H1 (cell line): Measurements from ENCODE around the gene CCDC9B. TPM values are rescaled to one million over a fixed set of nuclear protein-coding genes. Genes with fewer than 3 reads are reported as not detected.

Experiments
- CTCF ChIA-PET: fragments of 300-600 bp; sonication (Branson Sonifier 250); formaldehyde crosslinking; loops from one replicate; lab custom pipeline; 2021; ENCODE audit not compliant: partially characterized antibody; lab: Charles Lee
- POLR2A ChIA-PET: fragments of 300-600 bp; sonication (Branson Sonifier 250); formaldehyde crosslinking; loops from one replicate; lab custom pipeline; 2021; ENCODE audit warnings: inconsistent platforms; ENCODE audit not compliant: partially characterized antibody; lab: Charles Lee
- DNase-seq, 2 experiments: peaks; one replicate each; pipeline versions ENCODE4 v3.0.0 to v3.0.0-alpha.2; 2010 to 2022; ENCODE audit warnings: low spot score in 2 of 2, low read depth in 1 of 2, mixed read lengths in 1 of 2
- FAIRE-seq: peaks from 2 replicates; lab custom pipeline; 2011; peaks lifted over from hg19 to GRCh38; lab: Jason Lieb, UNC
- H2AFZ ChIP-seq: 2 replicates; pipeline ENCODE4 v1.8.1; 2012; ENCODE audit warnings: low read length, inconsistent platforms
- H2AK5ac ChIP-seq: 2 replicates; pipeline ENCODE4 v1.6.1; 2013; ENCODE audit warnings: low read depth, low read length
- H2BK120ac ChIP-seq: replicated peaks from 2 replicates; pipeline ENCODE3; 2013; ENCODE audit warnings: low read depth, low read length, inconsistent platforms
- H2BK12ac ChIP-seq: 2 replicates; pipeline ENCODE4 v1.6.1; 2013; ENCODE audit warnings: low read depth, low read length
- H2BK15ac ChIP-seq: 2 replicates; pipeline ENCODE4 v1.6.1; 2013; ENCODE audit warnings: low read length
- H2BK20ac ChIP-seq: 2 replicates; pipeline ENCODE4 v1.6.1; 2013; ENCODE audit warnings: low read length
- H2BK5ac ChIP-seq: 2 replicates; pipeline ENCODE4 v1.6.1; 2013; ENCODE audit warnings: low read depth, low read length
- H3K14ac ChIP-seq: 2 replicates; pipeline ENCODE4 v1.6.1; 2013; ENCODE audit warnings: inconsistent platforms; ENCODE audit not compliant: insufficient read length
- H3K18ac ChIP-seq: 2 replicates; pipeline ENCODE4 v1.6.1; 2013; ENCODE audit warnings: low read length; ENCODE audit errors: extremely low read depth
- H3K23ac ChIP-seq: 2 replicates; pipeline ENCODE4 v1.6.1; 2013; ENCODE audit warnings: inconsistent platforms; ENCODE audit not compliant: insufficient read length
- H3K23me2 ChIP-seq: 2 replicates; pipeline ENCODE4 v1.6.1; 2013; ENCODE audit warnings: low read depth, low read length
- H3K27ac ChIP-seq: 2 replicates; pipeline ENCODE4 v1.6.1; 2011; ENCODE audit warnings: low read depth, low read length, inconsistent platforms
- H3K27me3 ChIP-seq, 4 experiments: replicated peaks in 1 of 4; 1 replicate in 1 of 4; 2 replicates in 3 of 4; pipeline versions ENCODE4 v1.6.1 to v1.8.1; 2011 to 2013; ENCODE audit warnings: low read length in 3 of 4, mild to moderate bottlenecking in 3 of 4, inconsistent platforms in 2 of 4, mixed read lengths in 2 of 4, moderate library complexity in 1 of 4; ENCODE audit not compliant: control insufficient read depth in 3 of 4, insufficient read depth in 3 of 4; ENCODE audit errors: extremely low read depth in 1 of 4
- H3K36me3 ChIP-seq, 4 experiments: 2 replicates each; pipeline versions ENCODE4 v1.6.1 to v1.8.1; 2011 to 2013; ENCODE audit warnings: mild to moderate bottlenecking in 4 of 4, low read length in 3 of 4, moderate library complexity in 2 of 4, control low read depth in 1 of 4, inconsistent platforms in 1 of 4; ENCODE audit not compliant: insufficient read depth in 4 of 4, control insufficient read depth in 2 of 4
- H3K4ac ChIP-seq: replicated peaks from 2 replicates; pipeline ENCODE3; 2013; ENCODE audit warnings: low read length, low read depth, mixed read lengths, inconsistent platforms; ENCODE audit not compliant: insufficient read length
- H3K4me1 ChIP-seq, 4 experiments: replicated peaks in 1 of 4; 1 replicate in 1 of 4; 2 replicates in 3 of 4; pipeline versions ENCODE4 v1.6.1 to v1.8.1; 2011 to 2013; ENCODE audit warnings: low read length in 3 of 4, inconsistent platforms in 2 of 4, mixed read lengths in 1 of 4; ENCODE audit not compliant: insufficient read depth in 4 of 4, control insufficient read depth in 3 of 4
- H3K4me2 ChIP-seq, 2 experiments: 2 replicates each; pipeline versions ENCODE4 v1.6.1 to v1.8.1; 2011 to 2013; ENCODE audit warnings: low read depth in 2 of 2, low read length in 2 of 2, control low read depth in 1 of 2, inconsistent platforms in 1 of 2, mild to moderate bottlenecking in 1 of 2; ENCODE audit not compliant: insufficient read depth in 1 of 2
- H3K4me3 ChIP-seq, 4 experiments: fragments of 200-600, 300-600 bp in 1 of 4; sonication (generic), shearing (Covaris generic), sonication (Bioruptor Twin) in 1 of 4; 2 replicates each; pipeline versions ENCODE4 v1.5.1 to v1.8.1; 2011 to 2016; ENCODE audit warnings: low read length in 4 of 4, low read depth in 3 of 4, control low read depth in 2 of 4, inconsistent platforms in 2 of 4, mild to moderate bottlenecking in 2 of 4, mixed read lengths in 1 of 4, moderate library complexity in 1 of 4; ENCODE audit not compliant: insufficient read depth in 2 of 4; ENCODE audit errors: extremely low read depth in 1 of 4
- H3K56ac ChIP-seq: replicated peaks from 2 replicates; pipeline ENCODE3; 2013; ENCODE audit warnings: low read depth, mild to moderate bottlenecking, mixed read lengths, low read length, inconsistent platforms; ENCODE audit not compliant: insufficient read length
- H3K79me1 ChIP-seq: 2 replicates; pipeline ENCODE4 v1.6.1; 2013; ENCODE audit warnings: low read depth, low read length, control low read depth
- H3K79me2 ChIP-seq, 2 experiments: 2 replicates each; pipeline versions ENCODE4 v1.6.1 to v1.8.1; 2012 to 2013; ENCODE audit warnings: low read length in 2 of 2, mild to moderate bottlenecking in 2 of 2, inconsistent platforms in 1 of 2; ENCODE audit not compliant: insufficient read depth in 2 of 2, control insufficient read depth in 1 of 2
- H3K9ac ChIP-seq, 4 experiments: replicated peaks in 1 of 4; 1 replicate in 1 of 4; 2 replicates in 3 of 4; pipeline versions ENCODE4 v1.6.1 to v1.8.1; 2011 to 2013; ENCODE audit warnings: low read depth in 3 of 4, low read length in 3 of 4, control low read depth in 2 of 4, mild to moderate bottlenecking in 2 of 4, moderate library complexity in 2 of 4, inconsistent platforms in 1 of 4; ENCODE audit errors: extremely low read depth in 1 of 4
- H3K9me3 ChIP-seq, 2 experiments: 2 replicates each; pipeline versions ENCODE4 v1.6.1 to v1.8.1; 2012 to 2013; ENCODE audit warnings: mild to moderate bottlenecking in 2 of 2, moderate library complexity in 2 of 2, control low read depth in 1 of 2, inconsistent platforms in 1 of 2, low read depth in 1 of 2, low read length in 1 of 2, mixed read lengths in 1 of 2; ENCODE audit not compliant: insufficient read depth in 2 of 2
- H4K20me1 ChIP-seq, 2 experiments: replicated peaks in 1 of 2; 2 replicates each; pipeline versions ENCODE3 to v1.8.1; 2011 to 2013; ENCODE audit warnings: inconsistent platforms in 2 of 2, low read length in 2 of 2, mild to moderate bottlenecking in 1 of 2; ENCODE audit not compliant: insufficient read depth in 2 of 2, control insufficient read depth in 1 of 2
- H4K5ac ChIP-seq: 2 replicates; pipeline ENCODE4 v1.6.1; 2013; ENCODE audit warnings: low read length, low read depth, mixed read lengths, inconsistent platforms; ENCODE audit not compliant: insufficient read length
- H4K8ac ChIP-seq: 2 replicates; pipeline ENCODE4 v1.8.0; 2013; ENCODE audit warnings: mild to moderate bottlenecking, moderate library complexity, low read length, inconsistent platforms; ENCODE audit not compliant: insufficient read depth; ENCODE audit errors: extremely low read depth
- H4K91ac ChIP-seq: replicated peaks from 2 replicates; pipeline ENCODE3; 2013; ENCODE audit warnings: low read length, mixed read lengths, inconsistent platforms; ENCODE audit not compliant: insufficient read length
- CEBPB ChIP-seq: IDR thresholded peaks from 2 replicates; pipeline ENCODE4 v1.6.1; 2012; ENCODE audit warnings: low read depth, low read length
- MAFK ChIP-seq: IDR thresholded peaks from 2 replicates; pipeline ENCODE4 v1.6.1; 2012; ENCODE audit warnings: low read depth, mild to moderate bottlenecking, improper control_type of control experiment, low read length
- SP2 ChIP-seq: IDR thresholded peaks from 2 replicates; pipeline ENCODE4 v1.6.1; 2012; ENCODE audit warnings: mild to moderate bottlenecking, low read length, inconsistent platforms
- TBP ChIP-seq: IDR thresholded peaks from 2 replicates; pipeline ENCODE4 v1.6.1; 2011; ENCODE audit warnings: low read depth, low read length, improper control_type of control experiment
- TEAD4 ChIP-seq: IDR thresholded peaks from 2 replicates; pipeline ENCODE4 v1.6.1; 2012; ENCODE audit warnings: low read depth, low read length, inconsistent platforms, mixed read lengths
- YY1 ChIP-seq: IDR thresholded peaks from 2 replicates; pipeline ENCODE4 v1.6.1; 2011; ENCODE audit warnings: low read depth, mild to moderate bottlenecking, low read length
- WGBS, 2 experiments: shearing (Covaris generic) in 1 of 2; methylation state at CpG; one replicate each; pipeline versions ENCODE4 v1.1.6 to v1.1.7; 2013 to 2015; ENCODE audit warnings: low lambda C conversion rate in 2 of 2, mixed read lengths in 2 of 2, inconsistent platforms in 1 of 2, low coverage in 1 of 2, missing lambda C conversion rate in 1 of 2; ENCODE audit not compliant: insufficient replicate concordance in 2 of 2, insufficient coverage in 1 of 2, insufficient read length in 1 of 2; ENCODE audit errors: extremely low coverage in 1 of 2, missing lambda C conversion rate in 1 of 2; 5-methylcytosine and 5-hydroxymethylcytosine counted together
- polyA plus RNA-seq, 7 experiments: library from polyadenylated mRNA; depleted of rRNA in 3 of 7; stranded (reverse) in 5 of 7; unstranded in 2 of 7; fragments of >200 nt in 5 of 7; fragments of 200-250 nt in 2 of 7; gene quantifications; 1 replicate in 5 of 7; 2 replicates in 1 of 7; 4 replicates in 1 of 7; pipeline versions ENCODE4 v1.2.1 to v1.2.3, GENCODE V29; 2011 to 2013; ENCODE audit warnings: missing spikeins in 2 of 7, mixed read lengths in 2 of 7
- total RNA-seq: library from RNA; stranded (reverse); fragmentation: NEBNext Ultra II Directional; extraction: Animal tissue kit (Norgen Biotek cat#: 25700); gene quantifications from 2 replicates; pipeline ENCODE4 v1.2.1, GENCODE V29; 2021
- TF ChIP-seq, protein P1 (sequence below), 3 experiments: IDR thresholded peaks; 1 replicate in 2 of 3; 2 replicates in 1 of 3; pipeline versions ENCODE4 v1.5.1 to v1.6.1; 2011; ENCODE audit warnings: low read length in 3 of 3, mild to moderate bottlenecking in 3 of 3, inconsistent platforms in 2 of 3, low read depth in 1 of 3, moderate library complexity in 1 of 3; ENCODE audit not compliant: insufficient read depth in 1 of 3; ENCODE audit errors: control extremely low read depth in 1 of 3

The CCDC9B gene
- total and polyA plus RNA-seq, 2 of the 8 experiments (the other 6 are each of a cell fraction or from before 2014, with no cell fraction given): 0.45 to 0.78 TPM

DNA sequence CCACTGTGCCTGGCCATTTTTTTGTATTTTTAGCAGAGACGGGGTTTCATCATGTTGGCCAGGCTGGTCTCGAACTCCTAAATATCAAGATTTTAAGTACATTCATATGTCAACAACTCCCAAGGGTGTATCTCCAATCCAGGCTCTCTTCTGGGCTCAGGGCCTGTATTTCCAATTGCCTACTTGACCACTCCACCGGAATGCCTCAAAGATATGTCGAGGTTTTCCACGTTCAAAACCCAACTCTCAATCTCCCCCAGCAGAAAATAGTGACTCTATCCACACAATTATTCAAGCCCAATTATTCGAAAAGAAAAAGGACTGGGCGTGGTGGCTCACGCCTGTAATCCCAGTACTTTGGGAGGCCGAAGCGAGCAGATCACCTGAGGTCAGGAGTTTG is 39.9 kb upstream of the CCDC9B start:
- Histone ChIP-seq H2BK5ac (no peak overlapping the region), H3K36me3 (peaks cover 0 to 7% (median under 1%) of the 10 kb centered on the region in 4 experiments; a peak in 2 of 8 replicates), H3K4me1 (peaks cover 2 to 8% (median 4%) of the 10 kb centered on the region in 4 experiments; a peak in 4 of 7 replicates), H3K9ac (no peak overlapping the region), H3K23me2 (peaks cover 6% of the 10 kb centered on the region; the same call in 1 of the 2 replicates), H3K56ac (no peak overlapping the region), H2BK15ac (no peak overlapping the region), H4K8ac (no peak overlapping the region), H2AFZ (no peak overlapping the region), H3K4ac (no peak overlapping the region), H3K79me2 (peaks cover 0 to 23% of the 10 kb centered on the region in 2 experiments; a peak in 2 of 4 replicates), H3K27ac (no peak overlapping the region), H3K18ac (no peak overlapping the region), H3K9me3 (no peaks in the 10 kb centered on the region), H2BK20ac (no peak overlapping the region), H2BK120ac (no peak overlapping the region), H3K4me3 (no peak overlapping the region), H4K20me1 (peaks cover 0 to 2% of the 10 kb centered on the region in 2 experiments), H4K5ac (no peak overlapping the region), H2BK12ac (no peak overlapping the region), H3K79me1 (peaks cover 10% of the 10 kb centered on the region), H4K91ac (no peak overlapping the region), H2AK5ac (no peak overlapping the region), H3K4me2 (no peak overlapping the region), H3K23ac (no peak overlapping the region), H3K27me3 (no peaks in the 10 kb centered on the region), H3K14ac (no peak overlapping the region)
- no peak for TF ChIP-seq TEAD4
- TF ChIP-seq MAFK: no peak
- no peak for TF ChIP-seq CEBPB
- no peak for TF ChIP-seq YY1
- TF ChIP-seq, protein P1, sequence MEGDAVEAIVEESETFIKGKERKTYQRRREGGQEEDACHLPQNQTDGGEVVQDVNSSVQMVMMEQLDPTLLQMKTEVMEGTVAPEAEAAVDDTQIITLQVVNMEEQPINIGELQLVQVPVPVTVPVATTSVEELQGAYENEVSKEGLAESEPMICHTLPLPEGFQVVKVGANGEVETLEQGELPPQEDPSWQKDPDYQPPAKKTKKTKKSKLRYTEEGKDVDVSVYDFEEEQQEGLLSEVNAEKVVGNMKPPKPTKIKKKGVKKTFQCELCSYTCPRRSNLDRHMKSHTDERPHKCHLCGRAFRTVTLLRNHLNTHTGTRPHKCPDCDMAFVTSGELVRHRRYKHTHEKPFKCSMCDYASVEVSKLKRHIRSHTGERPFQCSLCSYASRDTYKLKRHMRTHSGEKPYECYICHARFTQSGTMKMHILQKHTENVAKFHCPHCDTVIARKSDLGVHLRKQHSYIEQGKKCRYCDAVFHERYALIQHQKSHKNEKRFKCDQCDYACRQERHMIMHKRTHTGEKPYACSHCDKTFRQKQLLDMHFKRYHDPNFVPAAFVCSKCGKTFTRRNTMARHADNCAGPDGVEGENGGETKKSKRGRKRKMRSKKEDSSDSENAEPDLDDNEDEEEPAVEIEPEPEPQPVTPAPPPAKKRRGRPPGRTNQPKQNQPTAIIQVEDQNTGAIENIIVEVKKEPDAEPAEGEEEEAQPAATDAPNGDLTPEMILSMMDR (IDR thresholded peaks at IDR 0.05; ENCODE audit: control extremely low read depth in 1 of 3, insufficient read depth in 1 of 3, low read depth in 1 of 3, low read length in 3 of 3): no peak
- no peak for TF ChIP-seq SP2
- no peak for TF ChIP-seq TBP
- POLR2A ChIA-PET: interaction anchor here (1.1 to 2.7 kb wide), 4 partner anchors 11 to 60 kb away, joined by 3 to 12 read pairs (median 7); partner anchors contain the start of gene BAHD1
- WGBS, 2 experiments: 93% methylated on average over 10 of the region's 10 CpGs; no CpG with 5 or more reads in 1 of the 2 experiments
- no peak for FAIRE-seq
- DNase-seq: no peak
- CTCF ChIA-PET: interaction anchor here (1.6 to 5.1 kb wide), 2 partner anchors 11 to 43 kb away, joined by 4 to 49 read pairs; no protein-coding TSS in a partner anchor
